Neural progenitor cell (in vitro differentiated cells): ENCODE data around the gene PREX1.

ENCODE experiments used
- EZH2 ChIP-seq: fragments of 200-600 bp; sonication (generic); IDR thresholded peaks from 2 replicates; pipeline ENCODE4 v1.6.1; 2017; ENCODE audit warnings: antibody characterized with exemption, mild to moderate bottlenecking, moderate library complexity
- EZH2phosphoT487 ChIP-seq: fragments of 200-600 bp; sonication (generic); IDR thresholded peaks from 2 replicates; pipeline ENCODE4 v1.6.1; 2017; ENCODE audit warnings: antibody characterized with exemption
- TF ChIP-seq, protein P1 (sequence below): fragments of 200-600 bp; sonication (generic); IDR thresholded peaks from 2 replicates; pipeline ENCODE4 v1.5.1; 2017; ENCODE audit warnings: antibody characterized with exemption, mild to moderate bottlenecking

DNA sequence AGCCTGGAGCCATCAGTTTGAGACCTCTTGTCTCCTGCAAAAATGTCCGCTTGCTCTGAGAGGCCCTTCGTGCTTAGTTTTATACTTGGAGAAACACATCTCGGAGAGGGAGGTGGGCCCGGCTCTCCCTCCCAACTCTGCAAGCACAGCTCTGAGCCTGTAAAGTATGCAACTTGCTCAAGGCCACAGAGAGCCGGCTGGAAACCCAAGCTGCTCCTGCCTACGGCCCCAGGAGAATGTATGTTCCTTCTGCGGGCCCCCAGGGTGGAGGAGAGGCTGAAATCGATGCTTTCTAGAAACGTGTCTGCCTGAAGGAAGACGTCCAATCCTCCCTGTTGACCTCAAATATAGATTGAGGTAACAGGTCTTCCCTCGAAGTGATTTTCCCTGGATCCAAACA, 205.4 kb downstream of the PREX1 start:
- TF ChIP-seq, protein P1, sequence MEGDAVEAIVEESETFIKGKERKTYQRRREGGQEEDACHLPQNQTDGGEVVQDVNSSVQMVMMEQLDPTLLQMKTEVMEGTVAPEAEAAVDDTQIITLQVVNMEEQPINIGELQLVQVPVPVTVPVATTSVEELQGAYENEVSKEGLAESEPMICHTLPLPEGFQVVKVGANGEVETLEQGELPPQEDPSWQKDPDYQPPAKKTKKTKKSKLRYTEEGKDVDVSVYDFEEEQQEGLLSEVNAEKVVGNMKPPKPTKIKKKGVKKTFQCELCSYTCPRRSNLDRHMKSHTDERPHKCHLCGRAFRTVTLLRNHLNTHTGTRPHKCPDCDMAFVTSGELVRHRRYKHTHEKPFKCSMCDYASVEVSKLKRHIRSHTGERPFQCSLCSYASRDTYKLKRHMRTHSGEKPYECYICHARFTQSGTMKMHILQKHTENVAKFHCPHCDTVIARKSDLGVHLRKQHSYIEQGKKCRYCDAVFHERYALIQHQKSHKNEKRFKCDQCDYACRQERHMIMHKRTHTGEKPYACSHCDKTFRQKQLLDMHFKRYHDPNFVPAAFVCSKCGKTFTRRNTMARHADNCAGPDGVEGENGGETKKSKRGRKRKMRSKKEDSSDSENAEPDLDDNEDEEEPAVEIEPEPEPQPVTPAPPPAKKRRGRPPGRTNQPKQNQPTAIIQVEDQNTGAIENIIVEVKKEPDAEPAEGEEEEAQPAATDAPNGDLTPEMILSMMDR = no peak
- TF ChIP-seq EZH2 (no peak), EZH2phosphoT487 (no peak)
